K562 (cell line): ENCODE results near the gene ANKRD7. TPM values are rescaled to one million over a fixed set of nuclear protein-coding genes. Genes with fewer than 3 reads are reported as not detected.

ENCODE experiments used
- ATAC-seq: fragments of 200-7000 bp; cut with Tn5 transposase; 3 replicates; pipeline ENCODE4 v1.9.1; 2020; ENCODE audit warnings: moderate library complexity
- BruUV-seq: library from RNA; stranded (reverse); fragments of 400-500 nt; replicated peaks from 2 replicates; lab custom pipeline; 2021; lab: Mats Ljungman, UMichigan
- CTCF ChIA-PET: fragments of 300-600 bp; formaldehyde crosslinking; extraction: SDS; loops from one replicate; lab custom pipeline; 2021; ENCODE audit warnings: low intra/inter-chr PET ratio; lab: Yijun Ruan, JAX
- POLR2A ChIA-PET: fragments of 300-600, 350-650 bp; sonication (Branson Sonifier 250); formaldehyde crosslinking; extraction: SDS; loops from one replicate; lab custom pipeline; 2021; ENCODE audit warnings: antibody characterized with exemption, inconsistent platforms; lab: Yijun Ruan, JAX
- DNase-seq, 4 experiments: peaks; one replicate each; pipeline versions ENCODE4 v3.0.0 to v3.0.0-alpha.2; 2011 to 2018; ENCODE audit warnings: low spot score in 3 of 4, mixed read lengths in 3 of 4; ENCODE audit errors: extremely low read depth in 1 of 4
- FAIRE-seq: peaks from 2 replicates; lab custom pipeline; 2011; peaks lifted over from hg19 to GRCh38; lab: Jason Lieb, UNC
- H2AFZ ChIP-seq: 2 replicates; pipeline ENCODE4 v1.6.0; 2011; ENCODE audit warnings: low read depth, low read length, control low read depth, inconsistent platforms
- H3K27ac ChIP-seq: fragments of 200-600 bp; 3 replicates; pipeline ENCODE4 v1.8.0; 2011; ENCODE audit warnings: low read depth, mild to moderate bottlenecking, control low read depth, inconsistent platforms, low read length, moderate library complexity, mixed read lengths; ENCODE audit errors: extremely low read depth
- H3K27me3 ChIP-seq, 2 experiments: fragments of 300-600 bp in 1 of 2; 2 replicates in 1 of 2; 3 replicates in 1 of 2; pipeline versions ENCODE4 v1.6.0 to v1.8.0; 2011; ENCODE audit warnings: inconsistent platforms in 2 of 2, low read length in 2 of 2, mild to moderate bottlenecking in 1 of 2, mixed read lengths in 1 of 2, moderate library complexity in 1 of 2; ENCODE audit not compliant: control insufficient read depth in 2 of 2, insufficient read depth in 2 of 2
- H3K36me3 ChIP-seq: fragments of 300-600 bp; 3 replicates; pipeline ENCODE4 v1.8.0; 2011; ENCODE audit warnings: mild to moderate bottlenecking, low read length, inconsistent platforms; ENCODE audit not compliant: control insufficient read depth, insufficient read depth
- H3K4me1 ChIP-seq, 2 experiments: fragments of 200-600 bp in 1 of 2; replicated peaks in 1 of 2; 2 replicates in 1 of 2; 3 replicates in 1 of 2; pipeline versions ENCODE4 v1.5.1 to v1.8.0; 2011; ENCODE audit warnings: inconsistent platforms in 2 of 2, low read length in 2 of 2, mild to moderate bottlenecking in 1 of 2, mixed read lengths in 1 of 2, moderate library complexity in 1 of 2; ENCODE audit not compliant: control insufficient read depth in 2 of 2, insufficient read depth in 2 of 2
- H3K4me2 ChIP-seq: 2 replicates; pipeline ENCODE4 v1.6.1; 2011; ENCODE audit warnings: low read length, control low read depth, inconsistent platforms, mixed read lengths; ENCODE audit not compliant: insufficient read depth
- H3K4me3 ChIP-seq: fragments of 200-600 bp; sonication (generic), shearing (Covaris generic); 2 replicates; pipeline ENCODE4 v1.5.1; 2016; ENCODE audit warnings: control low read depth, inconsistent platforms
- H3K79me2 ChIP-seq: fragments of 200-600 bp; 3 replicates; pipeline ENCODE4 v1.8.0; 2011; ENCODE audit warnings: low read length, inconsistent platforms; ENCODE audit not compliant: control insufficient read depth, insufficient read depth
- H3K9ac ChIP-seq, 2 experiments: 2 replicates each; pipeline versions ENCODE4 v1.6.0 to v1.6.1; 2011; ENCODE audit warnings: low read depth in 2 of 2, low read length in 2 of 2, control low read depth in 1 of 2, inconsistent platforms in 1 of 2, mild to moderate bottlenecking in 1 of 2, mixed read lengths in 1 of 2; ENCODE audit not compliant: insufficient read depth in 1 of 2
- H3K9me1 ChIP-seq: one replicate; pipeline ENCODE4 v1.6.0; 2011; ENCODE audit warnings: inconsistent platforms, mild to moderate bottlenecking, low read length, moderate library complexity; ENCODE audit not compliant: control insufficient read depth, insufficient read depth
- H3K9me3 ChIP-seq: replicated peaks from 2 replicates; pipeline ENCODE4 v1.5.1; 2011; ENCODE audit warnings: low read depth, low read length, inconsistent platforms; ENCODE audit not compliant: control insufficient read depth, insufficient read depth
- H4K20me1 ChIP-seq: replicated peaks from 2 replicates; pipeline ENCODE4 v1.6.1; 2011; ENCODE audit warnings: low read length, inconsistent platforms, mixed read lengths; ENCODE audit not compliant: control insufficient read depth, insufficient read depth
- ADNP ChIP-seq: fragments of 200-800 bp; sonication (Bioruptor generic); IDR thresholded peaks from 2 replicates; pipeline ENCODE4 v1.6.1; 2016; ENCODE audit warnings: missing genetic modification characterization, missing compliant biosample characterization
- ATF6 ChIP-seq: sonication (generic); formaldehyde crosslinking; IDR thresholded peaks from 2 replicates; pipeline ENCODE4 v1.4.0; 2020; ENCODE audit warnings: mild to moderate bottlenecking, missing genetic modification reagents
- DACH1 ChIP-seq: fragments of 450-650 bp; IDR thresholded peaks from 2 replicates; pipeline ENCODE4 v1.6.1; 2018; ENCODE audit not compliant: partially characterized antibody
- MAX ChIP-seq: sonication (generic); formaldehyde crosslinking; IDR thresholded peaks from 2 replicates; pipeline ENCODE4 v1.9.0; 2022; ENCODE audit warnings: mild to moderate bottlenecking, missing genetic modification reagents
- PBX2 ChIP-seq, 2 experiments: IDR thresholded peaks in 1 of 2; conservative IDR thresholded peaks in 1 of 2; 2 replicates each; pipeline ENCODE4 v1.6.1; 2016; ENCODE audit warnings: low read depth in 2 of 2, mild to moderate bottlenecking in 1 of 2, missing compliant biosample characterization in 1 of 2, missing genetic modification characterization in 1 of 2, moderate library complexity in 1 of 2
- RERE ChIP-seq: sonication (generic); formaldehyde crosslinking; IDR thresholded peaks from 2 replicates; pipeline ENCODE4 v1.8.0; 2023; ENCODE audit warnings: missing genetic modification reagents, mild to moderate bottlenecking, borderline replicate concordance
- TFAP4 ChIP-seq: sonication (generic); formaldehyde crosslinking; IDR thresholded peaks from 2 replicates; pipeline ENCODE4 v1.8.0; 2022; ENCODE audit warnings: missing genetic modification reagents, mild to moderate bottlenecking, moderate library complexity, borderline replicate concordance
- ZBTB9 ChIP-seq: fragments of 450-650 bp; formaldehyde crosslinking; IDR thresholded peaks from 2 replicates; pipeline ENCODE4 v1.4.0; 2020; ENCODE audit warnings: mild to moderate bottlenecking, moderate library complexity
- WGBS: fragments of 100-300 bp; shearing (Covaris generic); methylation state at CpG from one replicate; pipeline ENCODE4 v1.1.6; 2016; ENCODE audit warnings: low coverage, mixed read lengths; ENCODE audit not compliant: insufficient coverage; ENCODE audit errors: missing lambda C conversion rate; 5-methylcytosine and 5-hydroxymethylcytosine counted together
- in situ Hi-C: fragments of 300-500 bp; cut with MboI; formaldehyde crosslinking; loops from 4 replicates; pipeline ENCODE4 v1.15.0; 2018; ENCODE audit warnings: inconsistent platforms, mixed read lengths
- intact Hi-C: fragments of 100-400 bp; cut with micrococcal nuclease; formaldehyde crosslinking; loops from 2 replicates; pipeline ENCODE4 v1.14.2; 2022
- polyA plus RNA-seq, 8 experiments: library from polyadenylated mRNA; depleted of rRNA in 4 of 8; stranded (reverse) in 5 of 8; unstranded in 3 of 8; fragments of >200 nt; fragmentation: Nextera tagmentation in 2 of 8; fragmentation: Illumina TruSeq in 1 of 8; extraction: Ambion mirVana in 2 of 8; extraction: Trizol in 1 of 8; gene quantifications; 2 replicates each; pipeline versions ENCODE4 v1.2.1 to v1.2.3, GENCODE V29; 2011 to 2014; ENCODE audit warnings: inconsistent platforms in 1 of 8, missing spikeins in 1 of 8
- total RNA-seq, 7 experiments: library from RNA; depleted of rRNA in 6 of 7; stranded (reverse); fragments of >200 nt in 6 of 7; fragmentation: Illumina TruSeq in 2 of 7; extraction: Trizol in 2 of 7; gene quantifications; 2 replicates each; pipeline versions ENCODE4 v1.2.1 to v1.2.3, GENCODE V29; 2011 to 2021; ENCODE audit warnings: low replicate concordance in 1 of 7

Gene ANKRD7
- total and polyA plus RNA-seq, 9 of the 15 experiments (the other 6 are each of a cell fraction or from before 2014, with no cell fraction given): 0.33 TPM; not detected in 8

GRCh38 chr7:118202061-118202460, 22.4 kb upstream of the ANKRD7 start:
- no peaks in the 10 kb centered on the region for H3K4me1 ChIP-seq
- no peak overlapping the region for H3K4me2 ChIP-seq
- intact Hi-C loops (no loop called here), in situ Hi-C loops (no loop called here)
- H3K27me3 ChIP-seq: no peaks in the 10 kb centered on the region
- POLR2A ChIA-PET: no interaction called here
- no peaks in the 10 kb centered on the region for H3K9me3 ChIP-seq
- CTCF ChIA-PET: no interaction called here
- no peaks in the 10 kb centered on the region for H4K20me1 ChIP-seq
- H3K9me1 ChIP-seq: no peaks in the 10 kb centered on the region
- FAIRE-seq (no peak), ATAC-seq (no peak), DNase-seq (no peak)
- BruUV-seq: no TSS peak
- H3K9ac ChIP-seq: no peak overlapping the region
- H3K4me3 ChIP-seq: no peak overlapping the region
- H3K79me2 ChIP-seq: no peaks in the 10 kb centered on the region
- no peak overlapping the region for H2AFZ ChIP-seq
- no peaks in the 10 kb centered on the region for H3K36me3 ChIP-seq
- H3K27ac ChIP-seq: no peak overlapping the region
- WGBS: 12% methylated on average over 2 of the region's 2 CpGs
- TF ChIP-seq ATF6 (CRISPR knock-in tag): no peak
- no peak for TF ChIP-seq MAX
- TF ChIP-seq ZBTB9 (CRISPR knock-in tag): no peak
- TF ChIP-seq ADNP (tag): no peak
- TF ChIP-seq DACH1: no peak
- no peak for TF ChIP-seq PBX2 (CRISPR knock-in tag; IDR thresholded peaks at IDR 0.05; ENCODE audit: low read depth)
- TF ChIP-seq PBX2 (tag; conservative IDR thresholded peaks at IDR 0.05; ENCODE audit: low read depth): no peak
- TF ChIP-seq TFAP4 (CRISPR knock-in tag): no peak
- no peak for TF ChIP-seq RERE (CRISPR knock-in tag)
